T1000 (cell line): ENCODE results near the gene GALNS.
"Not testable (repeated sequence)": the region's sequence is repeated elsewhere in the genome, so short reads cannot be mapped to it uniquely, and the experiment has no call there.

Experiments used
- DNase-seq: peaks from one replicate; lab custom pipeline; 2025; ENCODE audit warnings: mixed read lengths; lab: John Stamatoyannopoulos, UW

The GALNS gene, protein sequence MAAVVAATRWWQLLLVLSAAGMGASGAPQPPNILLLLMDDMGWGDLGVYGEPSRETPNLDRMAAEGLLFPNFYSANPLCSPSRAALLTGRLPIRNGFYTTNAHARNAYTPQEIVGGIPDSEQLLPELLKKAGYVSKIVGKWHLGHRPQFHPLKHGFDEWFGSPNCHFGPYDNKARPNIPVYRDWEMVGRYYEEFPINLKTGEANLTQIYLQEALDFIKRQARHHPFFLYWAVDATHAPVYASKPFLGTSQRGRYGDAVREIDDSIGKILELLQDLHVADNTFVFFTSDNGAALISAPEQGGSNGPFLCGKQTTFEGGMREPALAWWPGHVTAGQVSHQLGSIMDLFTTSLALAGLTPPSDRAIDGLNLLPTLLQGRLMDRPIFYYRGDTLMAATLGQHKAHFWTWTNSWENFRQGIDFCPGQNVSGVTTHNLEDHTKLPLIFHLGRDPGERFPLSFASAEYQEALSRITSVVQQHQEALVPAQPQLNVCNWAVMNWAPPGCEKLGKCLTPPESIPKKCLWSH

GRCh38 chr16:88856828-88857727 lies at the start of gene GALNS, which contains the start of gene TRAPPC2L:
GALNS (minus strand) TSS chr16:88856947; CDS start chr16:88856877, 70 bp downstream.
TRAPPC2L (plus strand) TSS chr16:88857127; CDS start chr16:88857151, 24 bp downstream.
- DNase-seq: peak; percentile 94

DNA sequence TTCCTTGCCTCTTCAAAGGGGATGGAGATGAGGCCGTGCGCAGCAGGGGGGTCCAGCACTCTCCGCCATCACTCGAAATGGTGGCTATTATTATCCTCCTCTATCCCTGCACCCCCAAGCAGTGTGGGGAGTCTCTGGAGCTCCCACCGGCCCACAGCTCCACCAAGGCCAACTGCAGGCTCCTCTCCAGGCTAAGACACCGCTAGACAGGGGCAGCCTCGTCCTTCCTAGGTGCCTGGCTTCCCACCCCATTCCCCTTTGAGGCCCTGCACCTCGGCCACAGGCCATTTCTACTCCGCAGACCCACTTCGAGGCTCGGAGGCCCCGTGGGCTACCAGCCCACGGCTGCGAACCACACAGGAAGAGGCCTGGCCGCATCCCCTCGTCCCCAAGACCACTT lies 49.3 kb upstream of the GALNS start:
- no peak for DNase-seq

DNA sequence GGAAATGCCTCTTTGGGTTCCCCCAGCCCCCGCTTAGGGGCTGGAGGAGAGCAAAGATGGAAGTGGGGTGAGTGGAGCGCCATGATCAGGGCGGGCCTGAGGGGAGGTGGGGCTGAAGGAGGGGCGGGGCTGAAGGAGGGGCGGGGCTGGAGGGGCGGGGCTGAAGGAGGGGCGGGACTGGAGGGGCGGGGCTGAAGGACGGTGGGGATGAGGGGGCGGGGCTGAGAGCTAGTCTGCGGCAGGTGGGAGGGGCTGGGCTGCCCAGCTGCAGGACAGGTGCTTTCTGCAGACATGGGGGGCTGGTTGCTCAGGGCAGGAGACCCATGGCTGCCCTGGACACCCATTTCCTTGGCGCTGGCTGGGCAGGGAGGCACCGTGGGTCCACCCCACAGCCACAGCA lies 48.8 kb upstream of the GALNS start:
- no peak for DNase-seq

GRCh38 chr16:88904676-88905365 lies 48.1 kb upstream of the GALNS start:
- no peak for DNase-seq

DNA sequence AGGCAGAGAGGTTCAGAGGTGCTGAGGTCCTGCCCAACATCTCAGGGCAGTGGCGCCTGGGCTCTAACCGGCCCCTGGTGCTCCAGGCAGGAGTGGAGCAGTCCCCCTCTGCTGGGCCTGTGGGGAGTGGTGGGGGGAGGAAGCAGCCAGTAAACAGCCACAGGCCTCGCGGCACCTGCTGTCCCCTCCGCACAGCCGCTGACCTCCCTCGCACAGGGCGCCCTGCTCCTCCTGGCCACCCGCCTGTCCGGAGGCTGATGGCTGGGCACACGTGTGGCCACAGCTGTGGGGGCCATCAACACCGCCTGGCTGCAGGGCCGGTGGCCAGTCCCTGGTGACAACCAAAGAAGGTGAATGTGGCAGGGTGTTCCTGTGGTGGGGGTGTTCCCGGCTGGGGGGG lies 46.5 kb upstream of the GALNS start:
- no peak for DNase-seq

- no peak for DNase-seq
These were observed 46.0 kb upstream of the GALNS start for GRCh38 chr16:88902744-88903143.

- no peak for DNase-seq
These were observed 45.1 kb upstream of the GALNS start for GRCh38 chr16:88901718-88902337.

DNA sequence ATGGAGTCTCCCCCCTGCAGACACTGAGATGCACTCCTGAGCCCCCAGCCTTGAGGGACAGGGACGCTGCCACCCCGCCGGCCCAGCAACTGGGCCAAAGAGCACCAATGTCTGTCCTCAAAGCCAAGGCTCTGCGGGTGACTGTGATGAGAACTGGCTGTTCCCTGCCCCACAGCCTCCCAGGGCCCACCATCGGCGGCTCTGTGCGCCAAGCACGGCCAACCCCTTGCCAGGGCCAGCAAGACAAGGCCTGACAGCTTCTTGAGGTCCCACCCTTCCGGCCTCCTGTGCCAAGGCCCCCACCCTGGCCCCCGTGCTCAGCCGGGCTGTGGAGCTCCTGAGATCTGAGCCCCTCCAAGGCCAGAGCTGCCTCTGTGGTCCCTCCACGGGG lies 43.9 kb upstream of the GALNS start:
- no peak for DNase-seq

DNA sequence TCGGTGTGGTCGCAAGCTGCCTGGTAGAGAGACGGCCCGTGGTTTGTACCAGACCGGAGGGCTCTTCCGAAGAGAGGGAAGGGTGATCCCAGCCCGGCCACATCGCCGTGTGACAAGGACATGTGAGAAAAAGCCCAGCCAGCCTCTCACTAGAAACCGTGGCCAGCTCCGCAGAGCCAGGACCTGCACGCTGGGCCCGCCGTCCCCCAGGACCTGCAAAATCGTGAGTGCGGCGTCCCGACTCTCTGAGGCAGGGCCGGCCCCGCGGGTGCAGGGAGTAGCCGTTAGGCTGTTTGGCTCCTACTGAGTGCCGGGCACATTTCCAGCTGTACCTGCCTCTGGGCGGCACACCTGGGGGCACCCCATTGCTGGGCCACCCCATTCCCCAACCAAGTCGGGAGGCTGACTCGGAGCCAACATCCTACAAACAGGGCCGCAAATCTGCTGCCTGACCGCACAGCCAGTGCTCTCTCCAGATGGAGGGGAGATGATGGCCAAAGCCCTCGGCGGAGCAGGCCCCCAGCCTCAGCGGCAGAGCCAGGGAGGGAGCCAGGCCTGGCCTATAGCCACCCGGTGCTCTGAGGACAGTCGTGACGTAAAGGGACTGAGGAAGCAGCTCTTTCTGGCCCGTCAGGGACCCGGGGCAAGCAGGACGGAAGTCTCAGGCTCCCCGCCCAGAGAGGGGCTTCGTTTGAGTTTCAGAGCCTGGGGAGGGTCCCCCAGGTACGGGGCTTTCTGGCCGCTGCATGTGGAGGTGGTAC lies 43.3 kb upstream of the GALNS start:
- no peak for DNase-seq

DNA sequence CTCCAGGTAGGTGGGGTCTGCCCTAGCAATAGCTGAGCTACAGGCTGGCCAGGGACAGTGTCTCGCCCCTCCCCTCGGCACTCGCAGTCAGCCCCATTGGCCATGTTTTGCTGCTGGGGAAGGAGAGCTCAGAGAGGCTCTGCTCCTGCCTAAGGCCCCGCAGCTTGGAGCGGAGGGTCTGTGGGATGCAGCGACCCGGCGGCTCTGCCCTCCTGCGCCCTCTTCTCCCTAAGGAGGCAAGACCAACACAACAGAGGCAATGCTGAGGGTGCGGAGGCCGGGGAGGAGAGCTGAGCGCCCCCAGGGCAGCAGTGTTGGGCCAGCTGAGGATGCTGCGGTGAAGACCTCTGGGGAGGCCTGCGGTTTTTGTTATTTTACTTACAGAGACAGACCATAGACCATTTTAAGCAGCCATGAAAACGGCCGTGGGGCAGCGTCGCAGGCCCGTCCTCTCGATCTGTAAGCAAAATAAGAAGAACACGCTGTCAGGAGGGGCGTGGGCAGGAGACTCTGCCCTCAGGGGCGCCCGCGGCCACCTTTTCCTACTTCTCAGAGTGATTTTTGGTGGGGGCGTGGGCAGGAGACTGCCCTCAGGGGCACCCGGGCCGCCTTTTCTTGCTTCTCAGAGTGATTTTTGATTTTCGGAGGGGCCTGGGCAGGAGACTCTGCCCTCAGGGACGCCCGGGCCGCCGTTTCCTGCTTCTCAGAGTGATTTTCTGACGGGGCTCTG lies 41.1 kb upstream of the GALNS start:
- DNase-seq: no peak

GRCh38 chr16:88896238-88897070 lies 39.7 kb upstream of the GALNS start:
- DNase-seq: no peak

- DNase-seq: no peak
These were observed 38.6 kb upstream of the GALNS start for GRCh38 chr16:88895335-88895734.

DNA sequence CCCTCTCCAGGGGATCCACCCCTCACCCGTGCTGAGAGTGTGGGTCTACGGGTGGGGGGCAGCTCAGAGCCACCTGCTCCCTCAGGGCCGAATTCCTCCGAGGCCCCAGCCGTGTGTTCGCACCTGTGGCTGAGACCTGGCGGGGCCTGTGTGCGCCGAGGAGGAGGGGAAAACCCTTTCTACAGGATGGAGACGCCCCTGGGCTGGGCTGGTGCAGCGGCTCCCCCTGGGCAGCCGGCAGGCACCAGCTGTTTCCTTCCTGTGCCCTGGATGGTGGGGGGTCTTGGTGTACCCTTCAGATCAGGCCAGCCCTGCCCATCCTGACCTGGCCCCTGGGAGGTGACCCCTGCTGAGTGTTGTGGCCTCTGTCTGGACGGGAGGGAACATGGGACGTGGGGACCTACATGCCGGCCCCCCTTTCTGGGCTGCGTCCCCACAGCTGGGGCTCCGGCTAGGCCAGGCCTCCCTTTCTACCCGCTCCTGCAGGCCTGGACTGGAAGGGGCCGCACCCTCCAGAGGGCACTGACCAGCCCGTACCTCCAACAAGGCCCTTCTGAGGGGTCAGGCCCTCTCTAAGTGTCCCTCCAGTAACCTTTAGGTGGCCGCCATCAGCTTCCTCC lies 38.0 kb upstream of the GALNS start:
- no peak for DNase-seq

DNA sequence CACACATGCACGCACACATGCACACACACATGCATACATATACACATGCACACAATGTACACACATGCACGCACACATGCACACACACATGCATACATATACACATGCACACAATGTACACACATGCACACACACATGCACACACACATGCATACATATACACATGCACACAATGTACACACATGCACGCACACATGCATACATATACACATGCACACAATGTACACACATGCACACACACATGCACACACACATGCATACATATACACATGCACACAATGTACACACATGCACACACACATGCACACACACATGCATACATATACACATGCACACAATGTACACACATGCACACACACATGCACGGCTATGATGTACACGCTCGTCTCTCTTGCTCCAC lies 37.5 kb upstream of the GALNS start:
- not testable (repeated sequence) for DNase-seq

DNA sequence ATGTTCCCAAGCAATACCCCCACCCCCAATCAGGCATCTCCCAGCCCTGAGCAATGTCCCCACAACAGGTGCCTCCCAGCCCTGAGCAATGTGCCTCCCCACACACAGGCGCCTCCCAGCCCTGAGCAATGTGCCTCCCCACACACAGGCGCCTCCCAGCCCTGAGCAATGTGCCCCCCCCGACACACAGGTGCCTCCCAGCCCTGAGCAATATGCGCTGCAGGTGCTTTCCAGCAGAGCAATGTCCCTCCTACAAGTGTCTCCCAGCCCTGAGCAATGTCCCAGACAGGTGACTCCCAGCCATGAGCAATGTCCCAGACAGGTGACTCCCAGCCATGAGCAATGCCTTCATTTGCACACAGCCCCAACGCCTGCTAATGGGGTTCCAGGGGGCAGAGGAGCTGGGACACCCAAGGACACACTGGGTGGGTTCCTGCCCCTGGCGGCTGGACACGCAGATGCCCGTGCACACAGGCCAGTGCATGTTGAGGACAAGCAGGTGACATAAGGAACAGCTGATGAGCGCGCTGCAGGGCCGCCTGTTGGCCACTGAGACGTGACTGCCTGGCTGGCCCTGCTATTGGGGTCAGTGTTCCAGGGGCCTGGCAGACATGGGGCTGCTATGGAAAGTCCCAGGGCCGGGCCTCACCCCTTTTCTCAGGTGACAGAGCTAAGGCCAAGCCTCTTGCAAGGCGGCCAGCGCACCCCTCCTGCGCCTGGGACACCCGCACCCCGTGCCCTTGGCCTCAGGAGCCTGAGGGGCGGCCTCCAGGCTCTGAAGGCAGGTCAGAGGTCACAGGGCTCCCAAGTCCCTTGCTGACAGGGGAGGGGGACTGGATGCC lies 36.6 kb upstream of the GALNS start:
- no peak for DNase-seq

- DNase-seq: no peak
These were observed 35.3 kb upstream of the GALNS start for GRCh38 chr16:88892065-88892464.

DNA sequence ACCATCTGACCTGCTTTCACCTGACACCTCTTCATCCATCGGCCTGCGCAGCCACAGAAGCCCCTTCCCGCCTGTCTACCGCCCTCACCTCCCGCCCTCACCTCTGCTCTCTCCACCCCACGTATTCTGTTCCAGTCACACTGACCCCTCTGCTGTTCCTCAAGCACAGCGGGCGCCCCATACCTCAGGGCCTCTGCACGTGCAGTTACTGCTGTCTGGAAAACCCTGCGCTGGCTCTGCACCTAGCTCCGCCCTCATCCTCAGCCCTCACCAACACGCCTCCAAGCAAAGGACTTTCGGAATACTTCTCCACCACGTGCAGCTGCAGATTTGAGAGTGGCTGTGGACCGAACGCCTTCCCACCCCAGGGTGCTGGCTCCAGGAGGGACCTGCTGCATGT lies 34.3 kb upstream of the GALNS start:
- DNase-seq: no peak
